ENCODE results near the gene DCTN5. TPM values are rescaled to one million over a fixed set of nuclear protein-coding genes. Genes with fewer than 3 reads are reported as not detected.
"Not testable (repeated sequence)": the region's sequence is repeated elsewhere in the genome, so short reads cannot be mapped to it uniquely, and the experiment has no call there.

The DCTN5 gene
- total RNA-seq = 38.4 TPM
- long read RNA-seq, full-length matches to known transcripts = 41 of 45 reads
- long read RNA-seq, partial matches to known transcripts = 2 of 45 reads
- long read RNA-seq, other reads (novel, unspliced or antisense) = 2 of 45 reads

DNA sequence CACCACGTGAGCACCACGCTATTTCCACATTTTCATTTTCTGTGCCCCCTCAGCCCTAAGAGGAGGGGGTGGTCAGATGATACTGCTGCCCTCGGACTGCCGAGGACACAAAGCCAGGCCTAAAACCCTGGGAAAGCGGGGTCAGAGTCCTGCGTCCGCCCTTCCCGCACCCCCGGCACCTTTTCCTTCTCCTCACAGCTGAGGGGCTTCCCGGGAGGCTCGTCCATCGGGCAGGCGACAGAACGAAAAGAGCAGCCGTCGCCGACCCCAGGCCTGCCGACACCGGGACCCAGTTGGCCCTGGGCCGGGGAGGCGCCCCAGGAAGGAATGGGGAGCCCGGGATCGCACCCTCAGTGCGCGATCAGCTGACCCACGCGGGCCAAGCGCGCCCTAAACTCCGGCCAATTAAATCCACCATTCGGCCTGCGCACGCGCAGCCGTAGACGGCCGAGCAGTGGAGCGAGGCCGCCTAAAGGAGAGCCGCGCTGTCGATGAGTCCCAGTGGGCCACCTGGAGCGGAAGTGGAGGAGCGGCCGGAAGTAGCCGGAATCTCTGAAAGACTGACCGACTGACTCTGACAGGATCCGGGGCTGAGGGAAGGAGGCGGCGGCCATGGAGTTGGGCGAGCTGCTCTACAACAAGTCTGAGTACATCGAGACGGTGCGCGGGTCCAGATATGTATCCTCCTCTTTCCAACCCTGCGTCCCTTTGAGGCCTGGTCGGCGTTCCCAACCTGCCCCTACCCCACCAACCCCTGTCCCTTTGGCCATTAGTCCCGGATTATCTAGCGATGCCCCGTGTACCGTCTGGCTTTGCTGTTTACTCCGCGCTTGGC, at the start of gene DCTN5, which contains the start of gene PALB2:
TSS of gene DCTN5 (plus strand) at position 536 of the 835 bp plus-strand sequence. CDS start at position 613, 77 bp downstream.
TSS of gene PALB2 (minus strand) at position 380 of the 835 bp plus-strand sequence. CDS start at position 227, 153 bp downstream.
- intact Hi-C loops (cut with DNase I) = loop anchor here (2.0 to 5.0 kb wide), 2 partner anchors 44 to 84 kb away; partner anchors contain the start of genes EARS2, NDUFAB1 and UBFD1
- DNase-seq (ENCODE audit: low spot score) = peak; percentile 97

DNA sequence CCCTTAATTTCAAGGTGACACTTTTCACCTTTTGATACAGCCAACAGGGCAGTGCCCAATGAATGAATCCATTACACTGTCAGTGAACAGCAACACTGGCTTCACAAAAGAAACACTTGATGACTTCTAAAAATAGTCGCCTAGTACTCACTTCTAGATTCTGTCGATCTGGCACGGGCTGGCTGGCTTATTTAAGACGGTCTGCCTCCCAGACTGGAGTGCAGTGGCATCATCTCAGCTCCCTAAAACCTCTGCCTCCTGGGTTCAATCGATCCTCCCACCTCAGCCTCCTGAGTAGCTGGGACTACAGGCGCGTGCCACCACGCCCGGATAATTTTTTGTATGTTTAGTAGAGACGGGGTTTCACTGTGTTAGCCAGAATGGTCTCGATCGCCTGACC, 47.1 kb upstream of the DCTN5 start:
- no peak for DNase-seq (ENCODE audit: low spot score)
- intact Hi-C loops (cut with DNase I) = loop anchor here (10.0 kb wide), 1 partner anchor 79 kb away; the partner anchor contains the start of gene GGA2

DNA sequence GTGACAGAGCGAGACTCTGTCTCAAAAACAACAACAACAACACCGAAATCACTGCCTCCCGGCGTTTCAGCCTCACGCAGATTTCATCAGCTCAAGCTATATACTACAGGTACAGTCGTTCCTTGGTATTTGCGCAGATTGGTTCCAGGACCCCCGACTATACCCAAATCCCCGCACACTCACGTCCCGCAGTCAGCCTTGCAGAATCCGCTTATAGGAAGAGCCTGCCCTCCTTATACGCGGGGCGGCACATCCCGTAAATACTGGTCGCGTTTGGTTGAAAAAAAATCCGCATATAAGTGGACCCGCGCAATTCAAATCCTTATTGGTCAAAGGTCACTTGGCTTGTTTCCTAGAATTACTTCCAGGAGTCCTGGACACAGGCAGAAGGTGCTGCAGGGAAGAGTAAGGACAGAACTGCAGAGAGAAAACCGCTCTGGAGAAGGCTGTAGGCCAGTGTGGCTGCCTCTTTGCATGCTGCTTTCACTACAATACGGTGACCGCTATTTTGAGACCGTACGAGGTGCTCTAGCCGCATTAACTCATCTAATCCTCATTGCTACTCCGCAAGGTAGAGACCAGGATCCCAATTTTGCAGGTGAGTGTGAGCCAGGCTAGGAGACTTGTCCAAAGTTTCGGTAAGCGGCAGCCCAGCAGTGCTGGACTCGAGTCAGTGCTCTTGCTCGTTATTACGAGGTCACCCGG, 45.9 kb upstream of the DCTN5 start:
- intact Hi-C loops (cut with DNase I) = loop anchor here (10.0 kb wide), 1 partner anchor 81 kb away; the partner anchor contains the start of gene GGA2

DNA sequence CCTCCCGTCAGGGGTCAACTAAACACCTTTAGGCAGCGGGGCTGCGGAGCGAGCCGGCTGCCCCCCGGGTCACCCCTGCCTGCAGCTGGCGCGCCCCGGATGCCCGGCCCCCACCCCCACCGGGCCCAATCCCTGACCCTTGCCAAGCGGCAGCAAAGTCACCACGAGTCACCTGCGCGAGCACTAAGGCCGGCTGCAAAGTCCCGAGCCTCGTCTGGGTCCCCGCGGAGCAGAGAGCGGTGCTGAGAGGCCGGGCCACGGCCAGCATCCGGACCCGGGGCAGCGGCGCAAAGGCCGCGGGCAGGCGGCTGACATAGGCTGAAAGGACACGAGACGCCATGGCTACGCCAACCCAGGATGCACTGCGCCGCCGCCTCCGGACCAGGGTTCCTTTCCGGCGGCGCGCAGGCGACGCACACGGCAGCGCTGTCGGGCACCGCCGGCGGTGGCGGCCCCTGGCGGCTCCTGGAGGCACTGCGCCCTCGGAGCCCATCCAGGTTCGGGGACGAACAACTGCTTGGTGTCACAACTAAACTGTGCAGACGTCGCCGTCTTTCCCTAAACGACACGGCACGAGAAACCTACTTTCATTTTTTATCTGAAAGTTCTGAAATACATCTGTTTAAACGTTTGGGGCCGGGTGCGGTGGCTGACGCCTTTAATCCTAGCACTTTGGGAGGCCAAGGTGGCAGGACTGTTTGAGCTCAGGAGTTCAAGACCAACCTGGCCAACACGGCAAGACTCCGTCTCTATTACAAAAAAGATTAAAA, 45.1 kb upstream of the DCTN5 start, which contains the start of gene NDUFAB1:
TSS of gene NDUFAB1 (minus strand) at position 366 of the 770 bp plus-strand sequence. CDS start at position 340, 26 bp downstream.
- peak; percentile 96 for DNase-seq (ENCODE audit: low spot score)
- intact Hi-C loops (cut with DNase I) = loop anchor here (1.0 to 10.0 kb wide), 3 partner anchors 39 to 81 kb away; partner anchors contain the start of genes DCTN5, EARS2, GGA2 and PALB2

More for the DNA sequence above, 45.9 kb upstream of the DCTN5 start:
- DNase-seq (ENCODE audit: low spot score) = no peak

DNA sequence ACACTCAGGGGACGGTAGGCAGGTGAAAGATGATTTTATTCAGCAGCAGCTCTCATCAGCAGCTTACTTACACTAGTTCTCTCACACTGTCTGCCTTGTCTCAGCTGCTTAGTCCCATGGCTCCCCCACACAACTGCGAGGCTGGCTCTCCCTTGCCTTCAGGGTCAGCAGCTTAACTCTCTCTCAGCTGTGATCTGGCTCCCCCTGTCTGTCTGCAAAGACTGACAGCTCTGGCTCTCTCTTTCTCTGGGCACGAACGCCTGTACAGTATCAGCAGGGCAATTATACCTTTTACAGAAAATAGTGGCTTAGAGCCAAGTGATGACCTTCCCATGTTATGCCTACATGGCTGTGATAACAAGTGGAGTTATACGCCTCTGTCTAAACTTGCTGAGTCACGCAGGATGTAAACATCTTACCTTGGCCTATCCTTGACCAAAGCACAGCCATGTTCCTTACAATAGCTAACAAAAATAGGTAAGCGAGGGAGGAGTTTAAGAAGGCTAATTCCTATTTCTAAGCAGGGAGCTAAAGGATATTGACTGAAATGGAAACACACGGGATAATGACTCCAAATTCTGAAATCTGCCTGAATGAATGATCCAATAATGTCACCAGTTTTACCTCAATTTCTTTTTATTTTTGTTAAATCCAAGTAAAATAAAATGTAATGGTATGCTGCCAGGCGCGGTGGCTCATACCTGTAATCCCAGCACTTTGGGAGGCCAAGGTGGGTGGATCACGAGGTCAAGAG, 44.1 kb upstream of the DCTN5 start:
- intact Hi-C loops (cut with DNase I) = loop anchor here (2.0 to 10.0 kb wide), 2 partner anchors 44 to 82 kb away; partner anchors contain the start of genes DCTN5, GGA2 and PALB2
- DNase-seq (ENCODE audit: low spot score) = no peak

DNA sequence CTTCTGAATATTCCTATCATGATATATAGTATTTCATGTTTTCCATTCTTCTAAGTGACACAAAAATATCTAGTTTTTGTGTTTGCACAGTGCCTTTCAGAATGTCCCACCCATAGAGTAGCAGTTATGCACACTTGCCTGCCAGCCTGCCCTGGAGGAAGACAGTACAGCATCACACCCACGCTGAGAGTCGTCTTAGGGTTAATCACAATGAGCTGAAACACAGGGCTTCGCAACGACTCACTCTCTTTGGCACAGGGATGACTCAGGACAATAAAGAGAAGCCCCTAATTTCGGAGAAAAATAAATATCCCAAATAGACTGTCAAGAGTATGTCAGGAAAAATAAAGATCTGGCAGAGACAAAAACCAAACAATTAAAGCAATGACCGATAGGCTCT, 33.5 kb upstream of the DCTN5 start:
- intact Hi-C loops (cut with DNase I) = no loop called here
- DNase-seq (ENCODE audit: low spot score) = no peak

DNA sequence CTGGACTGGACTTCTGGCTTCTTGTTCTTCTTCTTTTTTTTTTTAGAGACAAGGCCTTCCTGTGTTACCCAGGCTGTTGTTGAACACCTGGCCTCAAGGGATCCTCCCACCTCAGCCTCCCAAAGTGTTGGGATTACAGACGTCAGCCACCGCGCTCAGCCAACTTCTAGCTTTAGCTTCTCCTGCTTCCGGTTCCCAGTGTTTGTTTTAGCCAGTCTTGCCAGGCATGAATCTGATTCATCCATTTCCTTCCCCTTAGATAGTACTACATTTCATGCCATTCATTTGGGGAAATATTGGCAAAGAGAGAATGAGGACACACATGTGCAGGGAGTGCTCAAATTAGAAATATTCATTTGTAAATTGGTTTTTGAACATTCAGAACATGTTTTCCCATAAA, 33.1 kb upstream of the DCTN5 start:
- intact Hi-C loops (cut with DNase I) = no loop called here
- no peak for DNase-seq (ENCODE audit: low spot score)

DNA sequence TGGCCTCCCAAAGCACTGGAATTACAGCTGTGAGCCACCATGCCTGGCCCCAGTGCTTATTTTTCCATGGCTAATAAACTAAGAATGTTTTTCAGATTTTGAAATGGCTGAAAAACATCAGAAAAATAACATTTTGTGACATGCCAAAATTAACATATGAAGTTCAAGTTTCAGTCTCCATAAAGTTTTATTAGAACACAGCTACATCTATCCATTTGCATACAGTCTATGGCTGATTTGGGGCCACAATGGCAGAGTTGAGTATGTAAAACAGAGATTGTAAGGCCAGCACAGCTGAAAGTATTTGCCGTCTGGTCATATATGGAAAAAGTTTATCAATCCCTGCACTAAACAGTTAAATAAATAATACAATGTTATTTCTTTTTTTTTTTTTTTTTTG, 31.3 kb upstream of the DCTN5 start:
- no peak for DNase-seq (ENCODE audit: low spot score)
- intact Hi-C loops (cut with DNase I) = no loop called here

DNA sequence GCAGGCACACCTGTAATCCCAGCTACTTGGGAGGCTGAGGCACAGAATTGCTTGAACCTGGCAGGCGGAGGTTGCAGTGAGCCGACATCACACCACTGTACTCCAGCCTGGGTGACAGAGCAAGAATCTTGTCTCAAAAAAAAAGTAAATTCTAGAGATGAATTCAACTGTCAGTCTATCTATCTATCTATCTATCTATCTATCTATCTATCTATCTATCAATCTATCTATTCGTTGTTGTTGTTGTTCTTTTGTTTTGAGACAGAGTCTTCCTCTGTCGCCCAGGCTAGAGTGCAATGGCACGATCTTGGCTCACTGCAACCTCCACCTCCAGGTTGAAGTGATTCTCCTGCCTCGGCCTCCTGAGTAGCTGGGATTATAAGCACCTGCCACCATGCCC, 30.4 kb upstream of the DCTN5 start:
- intact Hi-C loops (cut with DNase I); DNase-seq (ENCODE audit: low spot score): not testable (repeated sequence)

DNA sequence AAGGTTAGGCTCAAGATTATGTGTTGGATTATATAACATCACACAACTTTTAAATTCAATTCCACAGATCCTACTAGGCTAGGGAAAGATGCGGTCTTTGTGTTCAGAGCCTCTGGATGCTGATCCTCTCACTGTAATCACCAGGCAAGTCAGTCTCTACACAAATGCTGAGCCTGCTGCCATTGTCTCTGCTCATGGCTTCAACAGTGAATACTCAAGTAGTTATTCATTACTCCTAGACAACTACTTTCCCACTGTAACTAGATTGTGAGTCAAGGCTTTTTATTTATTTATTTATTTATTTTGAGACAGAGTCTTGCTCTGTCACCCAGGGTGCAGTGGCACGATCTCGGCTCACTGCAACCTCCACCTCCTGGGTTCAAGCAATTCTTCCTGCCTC, 29.3 kb upstream of the DCTN5 start:
- DNase-seq (ENCODE audit: low spot score) = no peak
- intact Hi-C loops (cut with DNase I) = no loop called here

DNA sequence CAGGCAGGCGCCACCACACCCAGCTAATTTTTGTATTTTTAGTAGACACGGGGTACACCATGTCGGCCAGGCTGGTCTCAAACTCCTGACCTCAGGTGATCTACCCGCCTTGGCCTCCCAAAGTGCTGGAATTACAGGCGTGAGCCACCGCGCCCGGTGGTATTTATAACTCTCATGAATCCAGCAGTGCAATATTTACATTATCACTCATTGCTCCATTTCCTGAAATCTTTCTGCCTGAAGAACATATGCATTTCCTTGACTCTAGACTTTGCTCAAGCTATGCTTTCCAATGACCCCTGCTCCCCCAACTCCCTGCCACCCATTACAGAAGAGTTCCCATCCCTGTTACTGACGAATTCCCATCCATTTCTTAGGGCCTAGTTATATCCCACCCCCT, 25.5 kb upstream of the DCTN5 start:
- DNase-seq (ENCODE audit: low spot score) = no peak
- intact Hi-C loops (cut with DNase I) = no loop called here

DNA sequence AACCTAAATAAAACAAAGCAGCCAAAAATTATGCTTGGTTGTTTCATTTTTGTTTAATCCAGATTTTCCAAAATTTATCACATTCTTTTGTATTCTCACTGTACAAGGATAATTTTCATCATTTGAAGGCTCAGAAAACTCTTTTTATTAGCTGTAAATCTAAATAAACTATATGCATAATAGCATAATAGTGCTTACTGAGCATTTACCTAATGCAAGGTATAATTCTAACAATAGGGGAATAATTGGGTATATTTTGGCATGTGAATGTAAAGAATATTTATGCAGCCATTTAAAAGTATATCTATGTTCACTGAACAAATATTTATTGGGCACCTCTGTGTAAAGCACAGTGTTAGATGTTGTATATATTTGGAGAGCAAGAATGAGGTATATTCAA, 17.2 kb upstream of the DCTN5 start:
- DNase-seq (ENCODE audit: low spot score) = no peak
- intact Hi-C loops (cut with DNase I) = no loop called here

DNA sequence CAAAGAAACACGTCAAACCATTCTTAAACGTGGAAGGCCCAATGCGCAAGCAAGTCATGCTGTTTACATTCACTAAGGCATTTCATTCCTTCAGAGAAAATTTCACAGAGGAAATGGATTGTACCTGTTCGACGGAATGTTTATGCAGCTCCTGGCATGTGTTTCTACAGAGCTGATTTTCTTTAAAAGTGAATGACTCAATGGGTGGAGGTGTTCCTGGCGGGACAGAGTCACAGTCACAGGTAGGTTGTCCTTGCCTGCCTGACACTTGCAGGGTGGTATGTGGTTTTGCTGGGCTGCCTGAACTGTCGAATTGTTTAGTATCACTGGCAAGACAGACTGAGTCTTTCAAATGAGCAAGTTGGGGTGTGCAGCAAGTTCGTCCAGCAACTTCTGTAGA, 11.8 kb upstream of the DCTN5 start:
- no peak for DNase-seq (ENCODE audit: low spot score)
- intact Hi-C loops (cut with DNase I) = no loop called here

DNA sequence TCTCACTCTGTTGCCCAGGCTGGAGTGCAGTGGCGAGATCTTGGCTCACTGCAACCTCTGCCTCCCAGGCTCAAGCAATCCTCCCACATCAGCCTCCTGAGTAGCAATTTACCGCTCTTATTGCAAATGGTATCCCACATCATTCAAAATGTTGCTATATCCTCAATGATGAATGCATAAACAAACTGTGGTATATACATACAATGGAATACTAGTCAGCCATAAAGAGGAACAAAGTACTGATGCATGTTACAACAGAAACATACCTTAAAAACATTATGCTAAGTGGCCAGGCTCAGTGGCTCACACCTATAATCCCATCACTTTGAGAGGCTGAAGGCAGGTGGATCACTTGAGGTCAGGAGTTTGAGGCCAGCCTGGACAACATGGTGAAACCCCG, 9.4 kb upstream of the DCTN5 start:
- DNase-seq (ENCODE audit: low spot score); intact Hi-C loops (cut with DNase I): not testable (repeated sequence)

DNA sequence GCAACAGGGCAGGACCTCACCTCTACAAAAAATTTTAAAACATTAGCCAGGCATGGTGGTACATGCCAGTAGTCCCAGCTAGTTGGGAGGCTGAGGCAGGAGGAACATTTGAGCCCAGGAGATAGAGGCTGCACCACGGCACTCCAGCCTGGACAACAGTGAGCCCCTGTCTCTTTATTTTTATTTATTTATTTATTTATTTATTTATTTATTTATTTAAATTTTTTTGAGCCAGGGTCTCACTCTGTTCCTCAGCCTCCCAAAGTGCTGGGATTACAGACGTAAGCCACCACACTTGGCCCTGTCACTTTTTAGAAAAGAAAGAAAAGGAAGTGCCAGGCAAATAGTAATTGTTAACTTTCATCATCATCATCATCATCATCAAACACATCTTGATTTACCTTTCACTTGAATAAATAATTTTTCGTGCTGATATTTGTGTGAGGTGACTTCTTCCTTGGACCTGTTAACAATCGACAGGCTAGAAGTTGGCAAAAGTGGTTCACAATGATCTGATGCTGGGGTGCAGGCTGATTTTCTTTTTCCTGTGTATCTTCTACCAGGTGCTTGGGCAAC, 6.7 kb upstream of the DCTN5 start:
- intact Hi-C loops (cut with DNase I) = no loop called here

DNA sequence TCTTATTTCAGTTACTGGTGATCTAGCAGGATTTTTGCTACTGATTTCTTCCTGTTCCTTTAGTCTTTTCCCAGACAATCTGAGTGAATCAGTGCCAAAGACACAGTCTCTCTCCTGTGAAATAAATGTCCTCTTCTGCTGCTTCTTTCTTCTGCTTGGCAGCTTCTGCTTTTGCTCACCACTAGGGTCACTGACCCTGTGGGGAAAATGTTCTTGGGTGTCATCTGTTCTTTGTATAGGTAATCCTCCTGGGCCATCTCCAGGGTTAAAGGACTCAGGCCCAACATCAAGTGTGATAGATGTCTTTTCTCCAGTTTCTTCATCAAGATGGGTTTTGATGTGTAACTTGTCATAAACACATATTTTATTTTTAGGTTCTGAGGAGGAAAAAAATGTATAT, 5.3 kb upstream of the DCTN5 start:
- intact Hi-C loops (cut with DNase I) = no loop called here

More for the DNA sequence above, 6.7 kb upstream of the DCTN5 start:
- DNase-seq (ENCODE audit: low spot score) = no peak

DNA sequence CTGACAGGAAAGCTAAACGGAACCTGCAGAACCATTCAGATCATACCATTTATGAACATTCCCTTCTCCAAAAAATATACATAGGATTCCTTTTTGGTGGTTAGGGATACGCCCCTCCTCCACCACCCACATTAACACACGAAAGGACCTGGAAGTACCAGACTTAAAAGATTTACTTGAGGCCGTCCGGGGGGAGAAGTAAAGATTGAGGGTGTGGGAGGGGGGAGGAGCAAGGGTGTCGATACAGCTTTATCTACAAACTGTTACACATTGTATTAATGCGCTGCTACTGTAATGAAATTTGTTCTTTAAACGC, 693 bp upstream of the DCTN5 start:
- DNase-seq (ENCODE audit: low spot score) = no peak
- intact Hi-C loops (cut with DNase I) = loop anchor here (2.0 to 5.0 kb wide), 2 partner anchors 44 to 83 kb away; partner anchors contain the start of genes EARS2, NDUFAB1 and UBFD1

More for the DNA sequence above, 5.3 kb upstream of the DCTN5 start:
- DNase-seq (ENCODE audit: low spot score) = no peak

DNA sequence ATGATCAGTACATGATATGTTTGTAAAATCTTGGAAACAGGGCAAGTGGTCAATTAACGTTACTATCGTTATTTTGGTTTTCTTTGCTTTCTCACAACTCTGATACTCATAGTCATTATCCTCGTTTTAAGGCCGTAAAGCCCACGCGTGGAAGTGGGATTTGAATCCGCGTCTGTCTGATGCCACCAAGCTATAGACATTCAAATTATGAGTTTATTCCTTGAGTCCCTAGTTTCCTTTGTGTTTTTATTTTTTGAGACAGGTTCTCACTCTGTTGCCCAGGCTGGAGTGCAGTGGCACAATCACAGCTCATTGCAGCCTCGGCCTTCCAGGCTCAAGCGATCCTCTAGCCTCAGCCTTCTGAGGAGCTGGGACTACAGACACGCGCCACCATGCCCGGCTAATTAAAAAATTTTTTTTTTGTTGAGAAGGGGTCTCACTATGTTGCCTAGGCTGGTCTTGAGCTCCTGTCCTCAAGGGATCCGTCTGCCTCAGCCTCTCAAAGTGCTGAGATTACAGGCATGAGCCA, 1.0 kb downstream of the DCTN5 start:
- intact Hi-C loops (cut with DNase I) = loop anchor here (5.0 kb wide), 1 partner anchor 85 kb away; the partner anchor contains the start of genes EARS2 and UBFD1
- no peak for DNase-seq (ENCODE audit: low spot score)
